H9 (cell line): ENCODE data around the gene HSPA12A. TPM values are rescaled to one million over a fixed set of nuclear protein-coding genes. Genes with fewer than 3 reads are reported as not detected.

Experiments
- DNase-seq: peaks from one replicate; pipeline ENCODE4 v3.0.0-alpha.2; 2017
- H2AFZ ChIP-seq: one replicate; pipeline ENCODE4 v1.6.1; 2013; ENCODE audit warnings: mild to moderate bottlenecking, low read length, control low read depth, moderate library complexity
- H2AK5ac ChIP-seq: 2 replicates; pipeline ENCODE4 v1.6.1; 2013; ENCODE audit warnings: low read length, control low read depth, mixed read lengths; ENCODE audit not compliant: insufficient read length
- H2BK120ac ChIP-seq: one replicate; pipeline ENCODE4 v1.6.1; 2013; ENCODE audit warnings: low read depth, mild to moderate bottlenecking, low read length, control low read depth, inconsistent platforms; ENCODE audit not compliant: poor library complexity, severe bottlenecking
- H2BK12ac ChIP-seq: 2 replicates; pipeline ENCODE4 v1.6.1; 2013; ENCODE audit warnings: low read length, control low read depth, mixed read lengths, low read depth; ENCODE audit not compliant: insufficient read length
- H2BK15ac ChIP-seq: 2 replicates; pipeline ENCODE4 v1.6.1; 2013; ENCODE audit warnings: low read depth, low read length, control low read depth
- H2BK20ac ChIP-seq: one replicate; pipeline ENCODE4 v1.6.1; 2013; ENCODE audit warnings: low read depth, mild to moderate bottlenecking, low read length, control low read depth, inconsistent platforms; ENCODE audit not compliant: poor library complexity, severe bottlenecking
- H2BK5ac ChIP-seq: 2 replicates; pipeline ENCODE4 v1.6.1; 2013; ENCODE audit warnings: low read length, control low read depth, mixed read lengths; ENCODE audit not compliant: insufficient read length
- H3K14ac ChIP-seq: 2 replicates; pipeline ENCODE4 v1.6.1; 2013; ENCODE audit warnings: low read length, control low read depth; ENCODE audit not compliant: insufficient read depth
- H3K18ac ChIP-seq: 2 replicates; pipeline ENCODE4 v1.6.1; 2013; ENCODE audit warnings: low read depth, mild to moderate bottlenecking, mixed read lengths, low read length, control low read depth; ENCODE audit not compliant: insufficient read length
- H3K23ac ChIP-seq: 2 replicates; pipeline ENCODE4 v1.6.1; 2013; ENCODE audit warnings: low read length, control low read depth, mixed read lengths, low read depth; ENCODE audit not compliant: insufficient read length
- H3K23me2 ChIP-seq: 2 replicates; pipeline ENCODE4 v1.6.1; 2013; ENCODE audit warnings: low read depth, mild to moderate bottlenecking, mixed read lengths, low read length, control low read depth; ENCODE audit not compliant: insufficient read length, poor library complexity, severe bottlenecking
- H3K27ac ChIP-seq: 2 replicates; pipeline ENCODE4 v1.5.1; 2013; ENCODE audit warnings: low read length, control low read depth, mixed read lengths, low read depth; ENCODE audit not compliant: insufficient read length
- H3K27me3 ChIP-seq: 2 replicates; pipeline ENCODE4 v1.6.1; 2013; ENCODE audit warnings: low read length, control low read depth, inconsistent platforms; ENCODE audit not compliant: insufficient read depth
- H3K4ac ChIP-seq: 2 replicates; pipeline ENCODE4 v1.6.1; 2013; ENCODE audit warnings: low read depth, mild to moderate bottlenecking, control low read depth, inconsistent platforms, low read length, moderate library complexity
- H3K4me1 ChIP-seq: 2 replicates; pipeline ENCODE4 v1.6.1; 2013; ENCODE audit warnings: low read length, control low read depth, inconsistent platforms; ENCODE audit not compliant: insufficient read depth
- H3K4me2 ChIP-seq: 2 replicates; pipeline ENCODE4 v1.6.1; 2013; ENCODE audit warnings: low read length, control low read depth, mixed read lengths; ENCODE audit not compliant: insufficient read length, insufficient read depth
- H3K56ac ChIP-seq: 2 replicates; pipeline ENCODE4 v1.6.1; 2013; ENCODE audit warnings: low read depth, mild to moderate bottlenecking, mixed read lengths, low read length, control low read depth; ENCODE audit not compliant: insufficient read length
- H3K79me1 ChIP-seq: 2 replicates; pipeline ENCODE4 v1.6.1; 2013; ENCODE audit warnings: low read depth, mild to moderate bottlenecking, moderate library complexity, low read length, control low read depth, inconsistent platforms; ENCODE audit not compliant: insufficient read depth, poor library complexity, severe bottlenecking
- H3K79me2 ChIP-seq: 2 replicates; pipeline ENCODE4 v1.6.1; 2013; ENCODE audit warnings: low read length, control low read depth, inconsistent platforms; ENCODE audit not compliant: insufficient read depth
- H3K9ac ChIP-seq: 2 replicates; pipeline ENCODE4 v1.6.1; 2013; ENCODE audit warnings: low read length, control low read depth, mixed read lengths; ENCODE audit not compliant: insufficient read length; ENCODE audit errors: extremely low read depth
- H3K9me3 ChIP-seq: one replicate; pipeline ENCODE4 v1.6.1; 2013; ENCODE audit warnings: low read depth, low read length, inconsistent platforms; ENCODE audit not compliant: control insufficient read depth
- H3T11ph ChIP-seq: one replicate; pipeline ENCODE4 v1.6.1; 2013; ENCODE audit warnings: mild to moderate bottlenecking, low read length, control low read depth, inconsistent platforms
- H4K20me1 ChIP-seq: one replicate; pipeline ENCODE4 v1.6.1; 2013; ENCODE audit not compliant: control insufficient read depth, insufficient read length, insufficient read depth
- H4K5ac ChIP-seq: 2 replicates; pipeline ENCODE4 v1.6.1; 2013; ENCODE audit warnings: low read depth, mild to moderate bottlenecking, mixed read lengths, low read length, control low read depth; ENCODE audit not compliant: insufficient read length
- H4K8ac ChIP-seq: replicated peaks from 2 replicates; pipeline ENCODE4 v1.6.1; 2013; ENCODE audit warnings: low read length, control low read depth, mixed read lengths, low read depth; ENCODE audit not compliant: insufficient read length
- H4K91ac ChIP-seq: 2 replicates; pipeline ENCODE4 v1.6.1; 2013; ENCODE audit warnings: low read depth, mild to moderate bottlenecking, moderate library complexity, mixed read lengths, low read length, control low read depth; ENCODE audit not compliant: insufficient read length
- H3K27ac Mint-ChIP-seq, 3 experiments: 2 replicates in 2 of 3; 3 replicates in 1 of 3; pipeline ENCODE4 v1.8.0; 2020 to 2021; ENCODE audit warnings: mixed read lengths in 3 of 3, mild to moderate bottlenecking in 1 of 3, moderate library complexity in 1 of 3
- H3K27me3 Mint-ChIP-seq: 2 replicates; pipeline ENCODE4 v1.8.0; 2021; ENCODE audit warnings: low read depth, mild to moderate bottlenecking, moderate library complexity, mixed read lengths
- H3K36me3 Mint-ChIP-seq, 3 experiments: 2 replicates in 2 of 3; 3 replicates in 1 of 3; pipeline ENCODE4 v1.8.0; 2020 to 2021; ENCODE audit warnings: low read depth in 3 of 3, mixed read lengths in 3 of 3; ENCODE audit not compliant: insufficient read depth in 1 of 3
- H3K4me1 Mint-ChIP-seq, 2 experiments: 2 replicates each; pipeline ENCODE4 v1.8.0; 2020; ENCODE audit warnings: mixed read lengths in 2 of 2
- H3K4me3 Mint-ChIP-seq, 2 experiments: 2 replicates in 1 of 2; 3 replicates in 1 of 2; pipeline ENCODE4 v1.8.0; 2020 to 2021; ENCODE audit warnings: mild to moderate bottlenecking in 2 of 2, mixed read lengths in 2 of 2, moderate library complexity in 1 of 2
- H3K9me3 Mint-ChIP-seq, 2 experiments: 2 replicates in 1 of 2; 3 replicates in 1 of 2; pipeline ENCODE4 v1.8.0; 2020; ENCODE audit warnings: mild to moderate bottlenecking in 2 of 2, mixed read lengths in 2 of 2, moderate library complexity in 1 of 2
- WGBS: extraction: QIAGEN DNeasy Blood & Tissue Kit; methylation state at CpG from one replicate; pipeline ENCODE4 v1.1.7; 2013; ENCODE audit warnings: missing lambda C conversion rate, low lambda C conversion rate, mixed read lengths; ENCODE audit not compliant: insufficient read length; ENCODE audit errors: extremely low coverage; 5-methylcytosine and 5-hydroxymethylcytosine counted together
- total RNA-seq: library from RNA; stranded (reverse); gene quantifications from 2 replicates; pipeline ENCODE4 v1.2.1, GENCODE V29; 2021
- TF ChIP-seq, protein P1 (sequence below): fragments of 200-600 bp; sonication (generic); conservative IDR thresholded peaks from 3 replicates; pipeline ENCODE4 v1.8.0; 2021; ENCODE audit warnings: antibody characterized with exemption, mild to moderate bottlenecking

HSPA12A gene
- total RNA-seq, 1 experiment from 2014 or later: 3.2 TPM

DNA sequence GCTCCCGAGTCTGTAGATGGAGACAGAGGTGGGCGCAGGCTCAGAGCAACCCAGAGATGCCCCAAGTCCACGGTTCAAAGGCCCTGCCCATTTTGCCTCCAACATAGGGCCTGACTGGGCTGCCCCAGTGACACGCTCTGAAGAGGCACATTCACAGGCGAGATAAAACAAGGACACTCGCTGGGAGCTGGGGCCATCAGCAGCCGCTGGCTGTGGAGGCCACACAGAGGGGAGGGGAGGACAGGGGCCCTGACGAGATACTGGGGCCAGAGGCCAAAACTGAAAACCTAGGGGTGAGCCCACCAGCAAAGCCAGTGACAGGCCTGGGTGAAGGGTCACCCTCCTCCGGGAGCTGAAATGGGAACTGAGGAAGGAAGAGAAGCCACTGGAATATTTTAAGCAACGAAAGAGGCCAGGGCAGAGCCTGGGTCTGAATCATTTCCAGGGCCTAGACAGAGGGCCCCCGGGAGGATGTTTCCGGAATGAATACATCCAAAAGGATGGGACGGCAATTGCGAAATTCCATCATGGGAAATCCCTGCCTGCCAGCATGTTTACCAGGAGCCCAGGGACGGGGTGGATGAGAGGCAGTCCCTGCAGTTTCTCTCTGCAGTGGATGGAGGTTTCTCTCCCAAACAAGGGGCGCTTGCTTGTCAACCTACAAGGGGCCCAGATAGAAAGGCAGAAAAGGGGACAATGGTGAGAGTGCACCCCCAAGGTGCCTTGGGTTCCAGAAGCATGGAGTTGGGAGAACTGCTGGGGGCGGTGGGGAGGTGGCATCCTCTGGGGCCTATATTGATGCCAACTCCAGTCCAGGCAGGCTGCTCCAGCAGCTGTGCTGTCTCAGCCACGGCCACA, 29.0 kb upstream of the HSPA12A start:
- Histone ChIP-seq H3K14ac (no peak overlapping the region), H2BK12ac (no peak overlapping the region), H3K27me3 (no peaks in the 10 kb centered on the region), H3K79me1 (no peaks in the 10 kb centered on the region), H3K4ac (no peak overlapping the region), H4K91ac (no peak overlapping the region), H3K9ac (no peak overlapping the region), H3K79me2 (no peaks in the 10 kb centered on the region), H3K23me2 (no peaks in the 10 kb centered on the region), H3K56ac (no peak overlapping the region), H3K9me3 (no peaks in the 10 kb centered on the region), H2BK20ac (no peak overlapping the region), H2BK120ac (no peak overlapping the region), H4K5ac (no peak overlapping the region), H2AFZ (no peak overlapping the region), H3K18ac (no peak overlapping the region), H2AK5ac (no peak overlapping the region), H4K8ac (no peak overlapping the region), H3K27ac (no peak overlapping the region), H3K4me2 (no peak overlapping the region), H3K4me1 (no peaks in the 10 kb centered on the region), H2BK15ac (no peak overlapping the region), H2BK5ac (no peak overlapping the region), H3K23ac (no peak overlapping the region), H3T11ph (no peak overlapping the region), H4K20me1 (no peaks in the 10 kb centered on the region)
- Mint-ChIP-seq H3K4me1 (peaks cover 4 to 24% of the 10 kb centered on the region in 2 experiments; a peak in 3 of 4 replicates), H3K36me3 (no peaks in the 10 kb centered on the region), H3K27ac (no peak overlapping the region), H3K27me3 (peaks cover 13% of the 10 kb centered on the region), H3K4me3 (no peak overlapping the region), H3K9me3 (no peaks in the 10 kb centered on the region)
- TF ChIP-seq, protein P1, sequence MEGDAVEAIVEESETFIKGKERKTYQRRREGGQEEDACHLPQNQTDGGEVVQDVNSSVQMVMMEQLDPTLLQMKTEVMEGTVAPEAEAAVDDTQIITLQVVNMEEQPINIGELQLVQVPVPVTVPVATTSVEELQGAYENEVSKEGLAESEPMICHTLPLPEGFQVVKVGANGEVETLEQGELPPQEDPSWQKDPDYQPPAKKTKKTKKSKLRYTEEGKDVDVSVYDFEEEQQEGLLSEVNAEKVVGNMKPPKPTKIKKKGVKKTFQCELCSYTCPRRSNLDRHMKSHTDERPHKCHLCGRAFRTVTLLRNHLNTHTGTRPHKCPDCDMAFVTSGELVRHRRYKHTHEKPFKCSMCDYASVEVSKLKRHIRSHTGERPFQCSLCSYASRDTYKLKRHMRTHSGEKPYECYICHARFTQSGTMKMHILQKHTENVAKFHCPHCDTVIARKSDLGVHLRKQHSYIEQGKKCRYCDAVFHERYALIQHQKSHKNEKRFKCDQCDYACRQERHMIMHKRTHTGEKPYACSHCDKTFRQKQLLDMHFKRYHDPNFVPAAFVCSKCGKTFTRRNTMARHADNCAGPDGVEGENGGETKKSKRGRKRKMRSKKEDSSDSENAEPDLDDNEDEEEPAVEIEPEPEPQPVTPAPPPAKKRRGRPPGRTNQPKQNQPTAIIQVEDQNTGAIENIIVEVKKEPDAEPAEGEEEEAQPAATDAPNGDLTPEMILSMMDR: no peak
- no CpG with 5 or more reads among the region's 18 CpGs for WGBS
- DNase-seq: no peak
